Hepatocyte (in vitro differentiated cells): ENCODE results near the gene HNRNPD.

Experiments used
- CTCF ChIP-seq: fragments of 200-600 bp; sonication (generic); IDR thresholded peaks from 2 replicates; pipeline ENCODE4 v1.5.1; 2016; ENCODE audit warnings: antibody characterized with exemption, mild to moderate bottlenecking; ENCODE audit not compliant: poor library complexity
- EZH2 ChIP-seq: fragments of 200-600 bp; sonication (generic); IDR thresholded peaks from 2 replicates; pipeline ENCODE4 v1.6.1; 2016; ENCODE audit warnings: antibody characterized with exemption, mild to moderate bottlenecking, borderline replicate concordance
- EZH2phosphoT487 ChIP-seq: fragments of 200-600 bp; sonication (generic); IDR thresholded peaks from one replicate; pipeline ENCODE4 v1.6.1; 2018; ENCODE audit warnings: antibody characterized with exemption, mild to moderate bottlenecking, low read depth, moderate library complexity; ENCODE audit not compliant: unreplicated experiment, severe bottlenecking

GRCh38 chr4:82381661-82382296 lies 8.0 kb upstream of the HNRNPD start:
- TF ChIP-seq CTCF (no peak), EZH2 (no peak), EZH2phosphoT487 (no peak)
